Neuronal stem cell (in vitro differentiated cells): ENCODE measurements around the gene APOB. TPM values are rescaled to one million over a fixed set of nuclear protein-coding genes. Genes with fewer than 3 reads are reported as not detected.

Experiments used
- DNase-seq: peaks from one replicate; pipeline ENCODE4 v3.0.0-alpha.2; 2013; ENCODE audit warnings: low spot score
- H2AFZ ChIP-seq: one replicate; pipeline ENCODE4 v1.6.1; 2013; ENCODE audit warnings: mild to moderate bottlenecking, low read length, inconsistent platforms
- H2AK5ac ChIP-seq: 2 replicates; pipeline ENCODE4 v1.6.1; 2013; ENCODE audit warnings: low read depth, mild to moderate bottlenecking, inconsistent platforms, low read length, moderate library complexity, mixed read lengths
- H2BK120ac ChIP-seq: 2 replicates; pipeline ENCODE4 v1.6.1; 2013; ENCODE audit warnings: low read depth, mild to moderate bottlenecking, inconsistent platforms, low read length, moderate library complexity, mixed read lengths
- H2BK12ac ChIP-seq: one replicate; pipeline ENCODE4 v1.6.1; 2013; ENCODE audit warnings: low read length, inconsistent platforms
- H2BK15ac ChIP-seq: 2 replicates; pipeline ENCODE4 v1.6.1; 2013; ENCODE audit warnings: mild to moderate bottlenecking, low read length, inconsistent platforms, mixed read lengths
- H2BK5ac ChIP-seq: one replicate; pipeline ENCODE4 v1.6.1; 2013; ENCODE audit warnings: inconsistent platforms, mild to moderate bottlenecking, low read length, moderate library complexity
- H3K14ac ChIP-seq: one replicate; pipeline ENCODE4 v1.6.1; 2013; ENCODE audit warnings: low read length, inconsistent platforms
- H3K18ac ChIP-seq: 2 replicates; pipeline ENCODE4 v1.6.1; 2013; ENCODE audit warnings: low read length, inconsistent platforms
- H3K23ac ChIP-seq: 2 replicates; pipeline ENCODE4 v1.6.1; 2013; ENCODE audit warnings: low read depth, mild to moderate bottlenecking, mixed read lengths, low read length, inconsistent platforms; ENCODE audit not compliant: poor library complexity
- H3K27ac ChIP-seq: replicated peaks from 3 replicates; pipeline ENCODE4 v1.5.1; 2013; ENCODE audit warnings: low read length, inconsistent platforms
- H3K27me3 ChIP-seq, 3 experiments: 2 replicates each; pipeline ENCODE4 v1.6.1; 2013; ENCODE audit warnings: low read length in 3 of 3, mild to moderate bottlenecking in 2 of 3, inconsistent platforms in 1 of 3, low read depth in 1 of 3, mixed read lengths in 1 of 3, moderate library complexity in 1 of 3; ENCODE audit not compliant: control insufficient read depth in 3 of 3, insufficient read depth in 3 of 3
- H3K36me3 ChIP-seq, 2 donors: replicated peaks in 1 of 2; 2 replicates each; pipeline ENCODE4 v1.6.1; 2013; ENCODE audit warnings: low read length in 2 of 2; ENCODE audit not compliant: control insufficient read depth in 2 of 2, insufficient read depth in 2 of 2
- H3K4ac ChIP-seq: 2 replicates; pipeline ENCODE4 v1.6.1; 2013; ENCODE audit warnings: inconsistent platforms, mild to moderate bottlenecking, low read length, moderate library complexity
- H3K4me1 ChIP-seq, 2 donors: 1 replicate in 1 of 2; 2 replicates in 1 of 2; pipeline ENCODE4 v1.6.1; 2013; ENCODE audit warnings: low read length in 2 of 2, low read depth in 1 of 2; ENCODE audit not compliant: control insufficient read depth in 2 of 2, insufficient read depth in 1 of 2
- H3K4me2 ChIP-seq: one replicate; pipeline ENCODE4 v1.6.1; 2013; ENCODE audit warnings: mild to moderate bottlenecking, low read length, inconsistent platforms; ENCODE audit not compliant: insufficient read depth, poor library complexity, severe bottlenecking
- H3K4me3 ChIP-seq, 2 donors: 2 replicates each; pipeline ENCODE4 v1.5.1; 2013; ENCODE audit warnings: low read length in 2 of 2, mild to moderate bottlenecking in 2 of 2, inconsistent platforms in 1 of 2, moderate library complexity in 1 of 2
- H3K79me1 ChIP-seq: one replicate; pipeline ENCODE4 v1.6.1; 2013; ENCODE audit warnings: low read depth, mild to moderate bottlenecking, inconsistent platforms, low read length, moderate library complexity
- H3K9ac ChIP-seq: one replicate; pipeline ENCODE4 v1.6.1; 2013; ENCODE audit warnings: mild to moderate bottlenecking, low read depth, low read length, inconsistent platforms; ENCODE audit not compliant: poor library complexity
- H3K9me3 ChIP-seq, 2 donors: replicated peaks in 1 of 2; 2 replicates each; pipeline versions ENCODE3 to v1.6.1; 2013; ENCODE audit warnings: low read length in 2 of 2, mild to moderate bottlenecking in 2 of 2, inconsistent platforms in 1 of 2, low read depth in 1 of 2, mixed read lengths in 1 of 2, moderate library complexity in 1 of 2; ENCODE audit not compliant: control insufficient read depth in 2 of 2, insufficient read depth in 1 of 2
- H4K8ac ChIP-seq: one replicate; pipeline ENCODE4 v1.6.1; 2013; ENCODE audit warnings: low read depth, mild to moderate bottlenecking, inconsistent platforms, low read length, moderate library complexity
- H4K91ac ChIP-seq: one replicate; pipeline ENCODE4 v1.6.1; 2013; ENCODE audit warnings: low read length, low read depth, mild to moderate bottlenecking, inconsistent platforms; ENCODE audit not compliant: poor library complexity
- WGBS, 2 donors: extraction: QIAGEN DNeasy Blood & Tissue Kit; methylation state at CpG; one replicate each; pipeline ENCODE4 v1.1.7; 2013; ENCODE audit warnings: missing lambda C conversion rate in 2 of 2, mixed read lengths in 1 of 2; ENCODE audit not compliant: insufficient read length in 2 of 2, insufficient replicate concordance in 1 of 2; ENCODE audit errors: extremely low coverage in 2 of 2; 5-methylcytosine and 5-hydroxymethylcytosine counted together
- polyA plus RNA-seq, 2 experiments: library from polyadenylated mRNA; stranded (reverse); fragments of 200-250 nt; gene quantifications; one replicate each; pipeline ENCODE4 v1.2.3, GENCODE V29; 2013

APOB gene
- 0.01 TPM for polyA plus RNA-seq (2013, experiment 1 of 2)
- polyA plus RNA-seq (2013, experiment 2 of 2) = 0.03 TPM

GRCh38 chr2:21043744-21044532 lies at the start of gene APOB:
Gene APOB (minus strand): TSS chr2:21044073. CDS start chr2:21043945, 128 bp downstream.
- no peak within 1 kb of the TSS for H2AK5ac ChIP-seq
- H2AFZ ChIP-seq = peak within 1 kb of the TSS; percentile 21
- no peaks in the 10 kb centered on the region for H3K9me3 ChIP-seq
- H2BK120ac ChIP-seq = no peak within 1 kb of the TSS
- DNase-seq = peak; percentile 33
- WGBS, 2 donors = no CpG with 5 or more reads among the region's 51 CpGs
- H3K4me2 ChIP-seq = peak within 1 kb of the TSS; percentile 92
- peak within 1 kb of the TSS; percentile 65 for H3K9ac ChIP-seq
- H3K14ac ChIP-seq = peak within 1 kb of the TSS; percentile 12
- H3K4me1 ChIP-seq = peaks cover 0 to 3% of the 10 kb centered on the region in 2 donors
- H4K91ac ChIP-seq = no peak within 1 kb of the TSS
- H3K23ac ChIP-seq = no peak within 1 kb of the TSS
- H3K4ac ChIP-seq = no peak within 1 kb of the TSS
- peak within 1 kb of the TSS; percentile 94 for H3K18ac ChIP-seq
- H3K27me3 ChIP-seq = peaks cover 0 to 36% (median 12%) of the 10 kb centered on the region in 3 experiments
- peak within 1 kb of the TSS; percentile 32 for H2BK5ac ChIP-seq
- H2BK12ac ChIP-seq = no peak within 1 kb of the TSS
- peak within 1 kb of the TSS in 1 of 2 donors; percentile 52 for H3K4me3 ChIP-seq
- no peak within 1 kb of the TSS for H4K8ac ChIP-seq
- no peaks in the 10 kb centered on the region for H3K79me1 ChIP-seq
- no peak within 1 kb of the TSS for H2BK15ac ChIP-seq
- no peak within 1 kb of the TSS for H3K27ac ChIP-seq
- H3K36me3 ChIP-seq = no peaks in the 10 kb centered on the region

GRCh38 chr2:21092308-21092869 lies 48.5 kb upstream of the APOB start:
- Histone ChIP-seq H3K4ac (no peak overlapping the region), H3K9me3 (no peaks in the 10 kb centered on the region), H2BK5ac (no peak overlapping the region), H2BK15ac (no peak overlapping the region), H3K14ac (no peak overlapping the region), H2AFZ (no peak overlapping the region), H3K27ac (no peak overlapping the region), H3K9ac (no peak overlapping the region), H2BK120ac (no peak overlapping the region), H3K4me3 (no peak overlapping the region), H3K23ac (no peak overlapping the region), H3K4me1 (no peaks in the 10 kb centered on the region), H3K18ac (no peak overlapping the region), H2AK5ac (no peak overlapping the region), H3K27me3 (no peaks in the 10 kb centered on the region), H4K91ac (no peak overlapping the region), H2BK12ac (no peak overlapping the region), H3K4me2 (no peak overlapping the region), H3K36me3 (no peaks in the 10 kb centered on the region), H3K79me1 (no peaks in the 10 kb centered on the region), H4K8ac (no peak overlapping the region)
- no CpG with 5 or more reads among the region's 3 CpGs for WGBS, 2 donors
- no peak for DNase-seq

DNA sequence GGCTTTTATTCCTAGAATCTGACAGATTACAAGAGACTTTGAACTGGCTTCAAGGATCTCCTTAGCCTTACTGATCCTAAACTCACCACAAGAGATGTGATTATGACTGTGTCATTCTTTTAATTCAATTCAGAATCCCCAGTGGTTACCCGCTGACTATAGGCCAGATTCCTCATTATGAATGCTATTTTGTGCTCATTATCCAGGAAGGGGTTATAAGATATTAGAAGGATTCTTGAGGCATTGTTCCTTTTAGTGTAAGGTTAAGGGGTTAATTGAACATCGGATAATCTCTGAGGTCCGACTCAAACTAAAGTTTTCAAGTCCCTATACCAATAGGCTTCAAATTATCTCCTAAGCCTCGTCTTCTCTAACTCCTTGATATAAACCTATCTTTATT lies 40.5 kb upstream of the APOB start:
- Histone ChIP-seq H3K18ac (no peak overlapping the region), H3K4me2 (no peak overlapping the region), H2AK5ac (no peak overlapping the region), H3K27me3 (no peaks in the 10 kb centered on the region), H4K91ac (no peak overlapping the region), H2BK120ac (no peak overlapping the region), H3K4ac (no peak overlapping the region), H3K23ac (no peak overlapping the region), H3K9ac (no peak overlapping the region), H2BK15ac (no peak overlapping the region), H2BK12ac (no peak overlapping the region), H3K36me3 (no peaks in the 10 kb centered on the region), H4K8ac (no peak overlapping the region), H2AFZ (no peak overlapping the region), H3K4me1 (peaks cover 0 to 1% of the 10 kb centered on the region in 2 donors), H3K9me3 (peaks cover 0 to 3% of the 10 kb centered on the region in 2 donors), H3K79me1 (no peaks in the 10 kb centered on the region), H2BK5ac (no peak overlapping the region), H3K4me3 (no peak overlapping the region), H3K27ac (no peak overlapping the region), H3K14ac (no peak overlapping the region)
- no CpG with 5 or more reads among the region's 4 CpGs for WGBS, 2 donors
- DNase-seq = peak; percentile 9

- no peak overlapping the region for H3K14ac ChIP-seq
- no peak for DNase-seq
- H3K23ac ChIP-seq = no peak overlapping the region
- no peak overlapping the region for H3K9ac ChIP-seq
- H3K27me3 ChIP-seq = no peaks in the 10 kb centered on the region
- H2AFZ ChIP-seq = no peak overlapping the region
- H3K27ac ChIP-seq = no peak overlapping the region
- no peak overlapping the region for H3K4me3 ChIP-seq
- peaks cover 0 to 3% of the 10 kb centered on the region in 2 donors for H3K9me3 ChIP-seq
- no peak overlapping the region for H2BK5ac ChIP-seq
- peaks cover 0 to 1% of the 10 kb centered on the region in 2 donors for H3K4me1 ChIP-seq
- H2BK15ac ChIP-seq = no peak overlapping the region
- H2AK5ac ChIP-seq = no peak overlapping the region
- no peak overlapping the region for H3K18ac ChIP-seq
- H3K4ac ChIP-seq = no peak overlapping the region
- H3K79me1 ChIP-seq = no peaks in the 10 kb centered on the region
- H4K91ac ChIP-seq = no peak overlapping the region
- H2BK12ac ChIP-seq = no peak overlapping the region
- no CpG with 5 or more reads among the region's 1 CpG for WGBS, 2 donors
- no peak overlapping the region for H4K8ac ChIP-seq
- no peaks in the 10 kb centered on the region for H3K36me3 ChIP-seq
- no peak overlapping the region for H3K4me2 ChIP-seq
- no peak overlapping the region for H2BK120ac ChIP-seq
Observed at GRCh38 chr2:21083482-21083881, 39.6 kb upstream of the APOB start.
